MCF 10A (cell line): Measurements from ENCODE around the gene FILIP1L. TPM values are rescaled to one million over a fixed set of nuclear protein-coding genes. Genes with fewer than 3 reads are reported as not detected.

Source experiments
- BruUV-seq: library from RNA; stranded (reverse); fragments of 400-500 nt; replicated peaks from 2 replicates; lab custom pipeline; 2021; lab: Mats Ljungman, UMichigan
- CTCF ChIA-PET: fragments of 300-600 bp; sonication (Branson Sonifier 250); formaldehyde crosslinking; extraction: SDS; loops from one replicate; lab custom pipeline; 2021; ENCODE audit warnings: antibody characterized with exemption, inconsistent platforms; lab: Yijun Ruan, JAX
- POLR2A ChIA-PET: fragments of 300-600, 350-650 bp; sonication (Branson Sonifier 250); formaldehyde crosslinking; extraction: SDS; loops from one replicate; lab custom pipeline; 2020; ENCODE audit warnings: antibody characterized with exemption, inconsistent platforms; lab: Yijun Ruan, JAX
- DNase-seq: peaks from one replicate; pipeline ENCODE4 v3.0.0-alpha.2; 2018; ENCODE audit not compliant: unreplicated experiment
- H3K27ac Mint-ChIP-seq: one replicate; pipeline ENCODE4 v1.8.0; 2022; ENCODE audit warnings: mild to moderate bottlenecking, low read depth, mixed read lengths; ENCODE audit not compliant: unreplicated experiment
- H3K27me3 Mint-ChIP-seq: one replicate; pipeline ENCODE4 v1.8.0; 2022; ENCODE audit warnings: mixed read lengths; ENCODE audit not compliant: insufficient read depth, unreplicated experiment
- H3K36me3 Mint-ChIP-seq: one replicate; pipeline ENCODE4 v1.8.0; 2022; ENCODE audit warnings: mild to moderate bottlenecking, moderate library complexity, mixed read lengths; ENCODE audit not compliant: insufficient read depth, unreplicated experiment
- H3K4me1 Mint-ChIP-seq: one replicate; pipeline ENCODE4 v1.8.0; 2022; ENCODE audit warnings: mixed read lengths; ENCODE audit not compliant: insufficient read depth, unreplicated experiment
- H3K4me3 Mint-ChIP-seq: one replicate; pipeline ENCODE4 v1.8.0; 2022; ENCODE audit warnings: mild to moderate bottlenecking, moderate library complexity, mixed read lengths; ENCODE audit not compliant: unreplicated experiment
- H3K9me3 Mint-ChIP-seq: one replicate; pipeline ENCODE4 v1.8.0; 2022; ENCODE audit warnings: mixed read lengths; ENCODE audit not compliant: unreplicated experiment
- intact Hi-C: fragments of 100-400 bp; cut with micrococcal nuclease; formaldehyde crosslinking; loops from 2 replicates; pipeline ENCODE4 v1.14.1; 2022
- total RNA-seq: library from RNA; stranded (reverse); gene quantifications from 2 replicates; pipeline ENCODE4 v1.2.3, GENCODE V29; 2022
- TF ChIP-seq, protein P1 (sequence below): fragments of 200-600 bp; IDR thresholded peaks from one replicate; pipeline ENCODE4 v1.8.0; 2022; ENCODE audit warnings: antibody characterized with exemption, mild to moderate bottlenecking; ENCODE audit not compliant: unreplicated experiment

FILIP1L gene
- total RNA-seq, 1 experiment from 2014 or later = 2.4 TPM

- POLR2A ChIA-PET = interaction anchor here (0.7 to 0.8 kb wide), 2 partner anchors 23 to 259 kb away, joined by 3 to 5 read pairs; partner anchors contain the start of gene FILIP1L
- TF ChIP-seq, protein P1, sequence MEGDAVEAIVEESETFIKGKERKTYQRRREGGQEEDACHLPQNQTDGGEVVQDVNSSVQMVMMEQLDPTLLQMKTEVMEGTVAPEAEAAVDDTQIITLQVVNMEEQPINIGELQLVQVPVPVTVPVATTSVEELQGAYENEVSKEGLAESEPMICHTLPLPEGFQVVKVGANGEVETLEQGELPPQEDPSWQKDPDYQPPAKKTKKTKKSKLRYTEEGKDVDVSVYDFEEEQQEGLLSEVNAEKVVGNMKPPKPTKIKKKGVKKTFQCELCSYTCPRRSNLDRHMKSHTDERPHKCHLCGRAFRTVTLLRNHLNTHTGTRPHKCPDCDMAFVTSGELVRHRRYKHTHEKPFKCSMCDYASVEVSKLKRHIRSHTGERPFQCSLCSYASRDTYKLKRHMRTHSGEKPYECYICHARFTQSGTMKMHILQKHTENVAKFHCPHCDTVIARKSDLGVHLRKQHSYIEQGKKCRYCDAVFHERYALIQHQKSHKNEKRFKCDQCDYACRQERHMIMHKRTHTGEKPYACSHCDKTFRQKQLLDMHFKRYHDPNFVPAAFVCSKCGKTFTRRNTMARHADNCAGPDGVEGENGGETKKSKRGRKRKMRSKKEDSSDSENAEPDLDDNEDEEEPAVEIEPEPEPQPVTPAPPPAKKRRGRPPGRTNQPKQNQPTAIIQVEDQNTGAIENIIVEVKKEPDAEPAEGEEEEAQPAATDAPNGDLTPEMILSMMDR = no peak
- CTCF ChIA-PET = interaction anchor here (0.6 to 3.7 kb wide), 15 partner anchors 8 to 259 kb away, joined by 3 to 14 read pairs (median 4); no protein-coding TSS in a partner anchor
- DNase-seq = no peak
- BruUV-seq = no TSS peak
- no peak overlapping the region for H3K4me3 Mint-ChIP-seq
- intact Hi-C loops = loop anchor here (1.0 kb wide), 1 partner anchor 247 kb away; no protein-coding TSS in a partner anchor
- no peaks in the 10 kb centered on the region for H3K27me3 Mint-ChIP-seq
- H3K4me1 Mint-ChIP-seq = peaks cover 14% of the 10 kb centered on the region
- peaks cover 3% of the 10 kb centered on the region for H3K36me3 Mint-ChIP-seq
- no peak overlapping the region for H3K27ac Mint-ChIP-seq
- H3K9me3 Mint-ChIP-seq = no peaks in the 10 kb centered on the region
Measured at GRCh38 chr3:100090669-100091005, 23.7 kb downstream of the FILIP1L start.

GRCh38 chr3:100089812-100090668 lies 24.3 kb downstream of the FILIP1L start:
- BruUV-seq = no TSS peak
- Mint-ChIP-seq H3K9me3 (no peaks in the 10 kb centered on the region), H3K27me3 (no peaks in the 10 kb centered on the region), H3K4me3 (no peak overlapping the region), H3K36me3 (no peaks in the 10 kb centered on the region), H3K4me1 (peaks cover 14% of the 10 kb centered on the region), H3K27ac (no peak overlapping the region)
- DNase-seq = peak; percentile 65
- POLR2A ChIA-PET = interaction anchor here (0.7 to 1.5 kb wide), 3 partner anchors 24 to 258 kb away, joined by 3 to 5 read pairs (median 4); partner anchors contain the start of gene FILIP1L
- TF ChIP-seq, protein P1 = peak; percentile 34
- intact Hi-C loops = loop anchor here (1.0 kb wide), 1 partner anchor 247 kb away; no protein-coding TSS in a partner anchor
- CTCF ChIA-PET = interaction anchor here (0.6 to 3.7 kb wide), 17 partner anchors 9 to 258 kb away, joined by 3 to 14 read pairs (median 4); no protein-coding TSS in a partner anchor

DNA sequence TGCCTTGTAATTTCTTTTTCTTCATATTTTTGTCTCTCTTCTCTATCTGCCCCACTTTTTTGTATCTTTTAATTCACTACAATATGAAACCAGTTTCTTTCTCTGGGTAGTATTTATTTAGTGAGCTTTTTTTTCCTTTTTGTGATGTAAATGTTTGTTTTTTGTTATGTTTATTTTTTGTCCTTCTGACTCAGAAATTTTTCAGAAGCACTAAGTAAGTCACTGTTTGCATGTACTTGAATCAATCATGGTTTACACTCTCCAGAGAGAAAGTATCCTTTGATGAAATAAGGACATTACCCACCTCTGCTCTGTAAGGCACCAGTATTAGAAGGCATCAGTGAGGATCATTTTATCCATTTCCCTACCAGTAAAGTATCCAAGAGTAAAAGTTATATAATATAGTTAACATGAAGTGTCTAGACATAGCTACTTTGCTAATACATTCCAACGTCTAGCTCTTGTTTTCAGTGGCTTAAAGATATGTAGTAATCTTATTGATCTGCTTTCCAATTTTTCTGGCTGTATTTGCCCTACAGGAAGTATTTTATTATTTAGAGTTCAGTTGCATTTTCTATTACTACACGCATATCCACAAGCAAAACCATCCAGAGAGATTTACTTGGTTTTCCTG lies 25.4 kb downstream of the FILIP1L start:
- no TSS peak for BruUV-seq
- Mint-ChIP-seq H3K36me3 (no peaks in the 10 kb centered on the region), H3K27me3 (no peaks in the 10 kb centered on the region), H3K9me3 (no peaks in the 10 kb centered on the region), H3K27ac (no peak overlapping the region), H3K4me1 (peaks cover 12% of the 10 kb centered on the region), H3K4me3 (no peak overlapping the region)
- CTCF ChIA-PET = interaction anchor here (0.6 to 3.7 kb wide), 7 partner anchors 12 to 246 kb away, joined by 3 to 14 read pairs (median 3); no protein-coding TSS in a partner anchor
- intact Hi-C loops = no loop called here
- POLR2A ChIA-PET = interaction anchor here (0.7 to 1.9 kb wide), 3 partner anchors 43 to 229 kb away, joined by 3 to 4 read pairs (median 4); partner anchors contain the start of gene TBC1D23
- DNase-seq = no peak
- TF ChIP-seq, protein P1 = no peak
